ENCODE results near the gene TMEM100.

The TMEM100 gene

DNA sequence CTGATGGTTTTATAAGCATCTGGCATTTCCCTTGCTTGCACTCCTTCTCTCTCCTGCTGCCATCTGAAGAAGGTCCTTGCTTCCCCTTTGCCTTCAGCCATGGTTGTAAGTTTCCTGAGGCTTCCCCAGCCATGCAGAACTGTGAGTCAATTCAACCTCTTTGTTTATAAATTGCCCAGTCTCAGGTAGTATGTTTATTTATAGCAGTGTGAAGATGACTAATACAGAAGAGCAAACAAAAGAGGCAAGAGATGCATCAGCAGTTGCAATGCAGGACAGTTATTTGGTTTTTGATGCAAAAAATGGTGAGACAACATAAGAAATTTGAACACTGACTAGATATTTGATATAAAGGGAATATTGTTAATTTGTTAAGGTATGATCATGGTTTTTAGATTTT, 16.8 kb downstream of the TMEM100 start:
- no peak overlapping the region for H3K4me3 ChIP-seq (ENCODE audit: low read depth, low read length)
- no peak for DNase-seq
- no peaks in the 10 kb centered on the region for H3K27me3 ChIP-seq (replicated peaks)
- in situ Hi-C loops (cut with HindIII; ENCODE audit: low pct_ligation_motif_present, low sequenced_read_pairs) = no loop called here
- no peaks in the 10 kb centered on the region for H3K36me3 ChIP-seq (replicated peaks)
- no peak overlapping the region for H3K27ac ChIP-seq
- TF ChIP-seq, protein P1, sequence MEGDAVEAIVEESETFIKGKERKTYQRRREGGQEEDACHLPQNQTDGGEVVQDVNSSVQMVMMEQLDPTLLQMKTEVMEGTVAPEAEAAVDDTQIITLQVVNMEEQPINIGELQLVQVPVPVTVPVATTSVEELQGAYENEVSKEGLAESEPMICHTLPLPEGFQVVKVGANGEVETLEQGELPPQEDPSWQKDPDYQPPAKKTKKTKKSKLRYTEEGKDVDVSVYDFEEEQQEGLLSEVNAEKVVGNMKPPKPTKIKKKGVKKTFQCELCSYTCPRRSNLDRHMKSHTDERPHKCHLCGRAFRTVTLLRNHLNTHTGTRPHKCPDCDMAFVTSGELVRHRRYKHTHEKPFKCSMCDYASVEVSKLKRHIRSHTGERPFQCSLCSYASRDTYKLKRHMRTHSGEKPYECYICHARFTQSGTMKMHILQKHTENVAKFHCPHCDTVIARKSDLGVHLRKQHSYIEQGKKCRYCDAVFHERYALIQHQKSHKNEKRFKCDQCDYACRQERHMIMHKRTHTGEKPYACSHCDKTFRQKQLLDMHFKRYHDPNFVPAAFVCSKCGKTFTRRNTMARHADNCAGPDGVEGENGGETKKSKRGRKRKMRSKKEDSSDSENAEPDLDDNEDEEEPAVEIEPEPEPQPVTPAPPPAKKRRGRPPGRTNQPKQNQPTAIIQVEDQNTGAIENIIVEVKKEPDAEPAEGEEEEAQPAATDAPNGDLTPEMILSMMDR (IDR thresholded peaks at IDR 0.05; ENCODE audit: low read depth, low read length, missing control alignments) = no peak

DNA sequence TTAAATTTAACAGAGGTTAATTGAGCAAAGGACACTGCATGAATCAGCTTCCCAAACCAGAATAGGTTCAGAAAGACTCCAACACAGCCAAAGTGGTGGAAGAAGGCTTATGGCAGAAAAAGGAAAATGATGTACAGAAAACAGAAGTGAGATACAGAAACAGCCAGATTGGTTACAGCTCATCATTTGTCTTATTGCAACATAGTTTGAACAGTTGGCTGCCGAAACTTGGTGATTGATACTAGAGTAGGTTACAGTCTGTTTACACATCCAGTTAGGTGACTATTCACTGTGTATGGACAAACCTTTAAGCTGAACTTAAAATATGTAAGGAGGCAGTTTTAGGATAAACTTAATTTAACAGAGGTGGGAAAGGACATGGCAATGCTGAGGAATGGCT, 18.3 kb downstream of the TMEM100 start:
- no peaks in the 10 kb centered on the region for H3K27me3 ChIP-seq (replicated peaks)
- no peak for DNase-seq
- H3K36me3 ChIP-seq (replicated peaks) = no peaks in the 10 kb centered on the region
- H3K4me3 ChIP-seq (ENCODE audit: low read depth, low read length) = no peak overlapping the region
- H3K27ac ChIP-seq = no peak overlapping the region
- in situ Hi-C loops (cut with HindIII; ENCODE audit: low pct_ligation_motif_present, low sequenced_read_pairs) = no loop called here
- TF ChIP-seq, protein P1 (IDR thresholded peaks at IDR 0.05; ENCODE audit: low read depth, low read length, missing control alignments) = no peak

DNA sequence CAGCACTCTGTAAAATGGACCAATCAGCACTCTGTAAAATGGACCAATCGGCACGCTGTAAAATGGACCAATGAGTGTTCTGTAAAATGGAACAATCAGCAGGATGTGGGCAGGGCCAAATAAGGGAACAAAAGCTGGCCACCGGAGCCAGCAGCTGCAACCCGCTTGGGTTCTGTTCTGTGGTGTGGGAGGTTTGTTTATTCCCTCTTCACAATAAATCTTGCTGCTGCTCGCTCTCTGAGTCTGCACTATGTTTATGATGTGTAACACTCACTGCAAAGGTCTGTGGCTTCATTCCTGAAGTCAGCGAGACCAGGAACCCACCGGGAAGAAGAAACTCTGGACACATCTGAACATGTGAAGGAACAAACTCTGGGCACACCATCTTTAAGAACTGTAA, 20.5 kb downstream of the TMEM100 start:
- no peaks in the 10 kb centered on the region for H3K36me3 ChIP-seq (replicated peaks)
- H3K27me3 ChIP-seq (replicated peaks) = no peaks in the 10 kb centered on the region
- TF ChIP-seq, protein P1 (IDR thresholded peaks at IDR 0.05; ENCODE audit: low read depth, low read length, missing control alignments) = no peak
- H3K4me3 ChIP-seq (ENCODE audit: low read depth, low read length) = no peak overlapping the region
- no peak overlapping the region for H3K27ac ChIP-seq
- DNase-seq = no peak
- in situ Hi-C loops (cut with HindIII; ENCODE audit: low pct_ligation_motif_present, low sequenced_read_pairs) = no loop called here

DNA sequence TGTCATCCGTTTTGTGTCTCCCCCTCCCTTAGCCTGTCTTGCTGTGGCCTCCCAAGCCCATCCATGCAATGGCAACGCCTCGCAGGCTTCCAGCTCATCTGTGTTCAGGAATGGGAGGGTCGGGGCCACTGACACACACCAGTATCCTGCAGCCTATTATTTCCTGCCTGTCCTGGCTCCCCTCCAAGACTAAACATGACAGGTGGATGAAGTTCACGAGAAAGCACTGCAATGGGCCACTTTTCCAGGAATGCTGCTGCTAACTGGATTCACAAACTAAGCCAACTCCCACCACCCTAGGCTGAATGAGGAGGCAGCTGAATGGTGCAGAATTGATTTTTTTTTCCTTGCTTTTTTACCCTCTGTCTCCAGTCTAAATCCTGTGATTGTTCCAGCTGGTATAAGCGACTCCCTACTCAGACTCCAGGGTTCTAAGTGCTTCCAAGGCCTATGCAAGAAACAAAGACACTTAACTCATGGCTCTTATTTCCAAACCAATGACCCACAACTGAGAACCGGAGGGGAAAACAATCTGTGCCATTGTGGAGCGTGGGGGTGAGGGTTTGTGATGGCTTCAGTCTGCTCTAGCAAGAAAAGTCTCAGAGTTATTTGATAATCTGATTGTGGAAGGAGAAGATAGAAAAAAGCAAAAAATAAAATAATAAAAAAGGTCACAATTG, 23.3 kb downstream of the TMEM100 start:
- Histone ChIP-seq H3K36me3 (replicated peaks) (no peaks in the 10 kb centered on the region), H3K4me3 (ENCODE audit: low read depth, low read length) (no peak overlapping the region), H3K27ac (no peak overlapping the region), H3K27me3 (replicated peaks) (no peaks in the 10 kb centered on the region)
- in situ Hi-C loops (cut with HindIII; ENCODE audit: low pct_ligation_motif_present, low sequenced_read_pairs) = no loop called here
- DNase-seq = no peak
- TF ChIP-seq, protein P1 (IDR thresholded peaks at IDR 0.05; ENCODE audit: low read depth, low read length, missing control alignments) = no peak

DNA sequence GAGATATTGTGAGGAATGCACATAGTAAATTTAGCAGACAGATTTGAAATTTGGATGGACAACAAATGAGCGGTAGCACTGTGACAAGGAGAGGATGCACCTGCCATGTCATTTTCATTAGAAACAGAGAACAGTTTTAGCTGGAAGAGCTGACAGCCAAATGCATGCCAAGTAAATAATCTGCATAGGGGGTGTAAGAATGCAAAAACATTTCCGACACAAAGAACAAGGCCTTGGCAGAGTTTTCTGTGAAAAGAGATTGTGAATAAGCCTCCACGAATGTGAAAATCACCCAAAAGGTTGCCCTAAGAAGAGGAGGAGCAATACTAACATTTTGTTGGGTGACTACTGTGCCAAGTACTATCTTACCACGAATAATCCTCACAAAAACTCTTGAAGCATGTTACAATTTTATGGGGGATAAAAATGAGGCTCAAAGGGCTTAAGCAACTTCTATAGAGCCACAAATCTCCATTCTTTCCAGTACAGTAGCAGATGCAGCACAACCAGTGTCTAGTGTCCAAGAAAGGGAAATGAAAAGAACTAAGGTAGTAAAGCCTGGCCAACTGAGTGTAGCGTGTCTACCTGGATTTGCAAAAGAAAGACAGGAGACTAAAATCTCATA, 28.3 kb downstream of the TMEM100 start:
- Histone ChIP-seq H3K27me3 (replicated peaks) (no peaks in the 10 kb centered on the region), H3K4me3 (ENCODE audit: low read depth, low read length) (no peak overlapping the region), H3K36me3 (replicated peaks) (no peaks in the 10 kb centered on the region), H3K27ac (no peak overlapping the region)
- in situ Hi-C loops (cut with HindIII; ENCODE audit: low pct_ligation_motif_present, low sequenced_read_pairs) = no loop called here
- TF ChIP-seq, protein P1 (IDR thresholded peaks at IDR 0.05; ENCODE audit: low read depth, low read length, missing control alignments) = no peak
- DNase-seq = no peak

Data from brain microvascular endothelial cell (primary cell).